GM12878 (cell line): ENCODE data around the gene ELAVL2. TPM values are rescaled to one million over a fixed set of nuclear protein-coding genes. Genes with fewer than 3 reads are reported as not detected.

Source experiments
- ATAC-seq: fragments of 200-7000 bp; cut with Tn5 transposase; 3 replicates; pipeline ENCODE4 v1.9.1; 2020; ENCODE audit warnings: mild to moderate bottlenecking, moderate library complexity
- BruUV-seq: library from RNA; stranded (reverse); fragments of 400-500 nt; replicated peaks from 2 replicates; lab custom pipeline; 2021; lab: Mats Ljungman, UMichigan
- CTCF ChIA-PET: fragments of 300-600 bp; sonication (Branson Sonifier 250); formaldehyde crosslinking; extraction: SDS; loops from one replicate; lab custom pipeline; 2021; ENCODE audit warnings: inconsistent platforms; lab: Yijun Ruan, JAX
- POLR2A ChIA-PET: fragments of 350-600 bp; formaldehyde crosslinking; extraction: SDS; loops from one replicate; lab custom pipeline; 2021; ENCODE audit warnings: inconsistent platforms; lab: Charles Lee
- RAD21 ChIA-PET: fragments of 300-600 bp; sonication (Branson Sonifier 250); formaldehyde crosslinking; loops from one replicate; lab custom pipeline; 2023; ENCODE audit warnings: antibody characterized with exemption; ENCODE audit not compliant: unreplicated experiment; lab: Charles Lee
- SMC1A ChIA-PET: fragments of 300-600 bp; sonication (Branson Sonifier 250); formaldehyde crosslinking; loops from one replicate; lab custom pipeline; 2023; ENCODE audit not compliant: unreplicated experiment, uncharacterized antibody; lab: Charles Lee
- DNase-seq: peaks from one replicate; pipeline ENCODE4 v3.0.0-alpha.2; 2011; ENCODE audit warnings: low read depth, low spot score
- FAIRE-seq: peaks from 3 replicates; lab custom pipeline; 2011; peaks lifted over from hg19 to GRCh38; lab: Jason Lieb, UNC
- H2AFZ ChIP-seq: 2 replicates; pipeline ENCODE4 v1.6.0; 2011; ENCODE audit warnings: low read depth, low read length, control low read depth; ENCODE audit not compliant: control insufficient read depth
- H3K27ac ChIP-seq: 2 replicates; pipeline ENCODE4 v1.5.1; 2011; ENCODE audit warnings: control low read depth; ENCODE audit not compliant: control insufficient read depth, insufficient read depth
- H3K27me3 ChIP-seq, 2 experiments: replicated peaks in 1 of 2; 2 replicates each; pipeline versions ENCODE4 v1.6.0 to v1.6.1; 2011; ENCODE audit warnings: low read length in 1 of 2; ENCODE audit not compliant: control insufficient read depth in 2 of 2, insufficient read depth in 2 of 2
- H3K36me3 ChIP-seq, 2 experiments: 2 replicates each; pipeline ENCODE4 v1.5.1; 2011; ENCODE audit warnings: low read length in 1 of 2; ENCODE audit not compliant: control insufficient read depth in 2 of 2, insufficient read depth in 2 of 2
- H3K4me1 ChIP-seq: 2 replicates; pipeline ENCODE4 v1.6.1; 2011; ENCODE audit warnings: mild to moderate bottlenecking, low read length, moderate library complexity, mixed read lengths; ENCODE audit not compliant: control insufficient read depth, insufficient read depth
- H3K4me2 ChIP-seq: 2 replicates; pipeline ENCODE4 v1.6.0; 2011; ENCODE audit warnings: control low read depth; ENCODE audit not compliant: control insufficient read depth, insufficient read depth
- H3K4me3 ChIP-seq: fragments of 200-600 bp; sonication (generic); 2 replicates; pipeline ENCODE4 v1.5.1; 2016
- H3K79me2 ChIP-seq: 2 replicates; pipeline ENCODE4 v1.6.0; 2011; ENCODE audit warnings: low read length; ENCODE audit not compliant: control insufficient read depth, insufficient read depth
- H3K9ac ChIP-seq: 2 replicates; pipeline ENCODE4 v1.8.0; 2011; ENCODE audit warnings: low read length, control low read depth, mixed read lengths; ENCODE audit not compliant: control insufficient read depth, insufficient read depth
- H3K9me3 ChIP-seq: replicated peaks from 3 replicates; pipeline ENCODE4 v1.5.1; 2011; ENCODE audit warnings: mild to moderate bottlenecking, low read length; ENCODE audit not compliant: control insufficient read depth, insufficient read depth
- H4K20me1 ChIP-seq: 2 replicates; pipeline ENCODE4 v1.6.0; 2011; ENCODE audit not compliant: control insufficient read depth, insufficient read depth
- ATF2 ChIP-seq: IDR thresholded peaks from 2 replicates; pipeline ENCODE4 v1.6.1; 2012; ENCODE audit warnings: low read length, inconsistent platforms
- CREB1 ChIP-seq: IDR thresholded peaks from 2 replicates; pipeline ENCODE4 v1.6.1; 2012; ENCODE audit warnings: low read depth, mild to moderate bottlenecking, inconsistent platforms
- GATAD2B ChIP-seq: fragments of 450-650 bp; conservative IDR thresholded peaks from 2 replicates; pipeline ENCODE4 v1.6.1; 2017; ENCODE audit warnings: low read depth, mild to moderate bottlenecking, moderate library complexity
- HDAC6 ChIP-seq: fragments of 200-600 bp; sonication (generic); IDR thresholded peaks from one replicate; pipeline ENCODE4 v1.8.0; 2017; ENCODE audit warnings: antibody characterized with exemption; ENCODE audit not compliant: unreplicated experiment
- KAT2A ChIP-seq: conservative IDR thresholded peaks from 2 replicates; pipeline ENCODE4 v1.6.1; 2011; ENCODE audit warnings: low read depth, low read length; ENCODE audit not compliant: control insufficient read depth
- MLLT1 ChIP-seq: fragments of 450-650 bp; IDR thresholded peaks from 2 replicates; pipeline ENCODE4 v1.6.1; 2016; ENCODE audit warnings: mild to moderate bottlenecking
- REST ChIP-seq: IDR thresholded peaks from 2 replicates; pipeline ENCODE4 v1.6.1; 2012; ENCODE audit warnings: mild to moderate bottlenecking, low read depth, low read length
- TCF12 ChIP-seq: IDR thresholded peaks from 2 replicates; pipeline ENCODE4 v1.6.1; 2011; ENCODE audit warnings: low read depth, mild to moderate bottlenecking, low read length
- in situ Hi-C: fragments of 300-500 bp; cut with MboI; formaldehyde crosslinking; loops from 9 replicates; pipeline ENCODE4 v1.14.3; 2018; ENCODE audit warnings: mixed read lengths
- intact Hi-C: fragments of 100-400 bp; cut with micrococcal nuclease; formaldehyde crosslinking; loops from one replicate; pipeline ENCODE4 v1.14.2; 2022; ENCODE audit not compliant: unreplicated experiment
- polyA plus RNA-seq, 11 experiments: library from polyadenylated mRNA; depleted of rRNA in 4 of 11; unstranded in 6 of 11; stranded (reverse) in 5 of 11; fragments of >200 nt; fragmentation: Nextera tagmentation in 4 of 11; fragmentation: Illumina TruSeq in 1 of 11; extraction: Ambion mirVana in 4 of 11; extraction: Trizol in 1 of 11; gene quantifications; 1 replicate in 1 of 11; 2 replicates in 10 of 11; pipeline versions ENCODE4 v1.2.1 to v1.2.3, GENCODE V29; 2011 to 2016; ENCODE audit warnings: inconsistent platforms in 2 of 11, missing spikeins in 2 of 11, low read depth in 1 of 11
- total RNA-seq, 4 experiments: library from RNA; depleted of rRNA in 3 of 4; stranded (reverse); fragments of >200 nt in 3 of 4; fragmentation: Illumina TruSeq in 1 of 4; extraction: Trizol in 1 of 4; gene quantifications; 2 replicates each; pipeline versions ENCODE4 v1.2.1 to v1.2.3, GENCODE V29; 2013 to 2021

Gene ELAVL2
- total and polyA plus RNA-seq, 10 of the 15 experiments (the other 5 are each of a cell fraction or from before 2014, with no cell fraction given) = 0.24 to 2.6 (median 0.76) TPM

GRCh38 chr9:23771746-23772384 lies 54.2 kb downstream of the ELAVL2 start:
- H3K27me3 ChIP-seq = no peaks in the 10 kb centered on the region
- no peaks in the 10 kb centered on the region for H3K79me2 ChIP-seq
- POLR2A ChIA-PET = interaction anchor here (0.9 kb wide), 1 partner anchor 53 kb away, joined by 5 read pairs; no protein-coding TSS in a partner anchor
- no peak overlapping the region for H3K4me3 ChIP-seq
- H3K9me3 ChIP-seq = no peaks in the 10 kb centered on the region
- TF ChIP-seq HDAC6 = no peak
- TF ChIP-seq TCF12 = no peak
- no peak for TF ChIP-seq REST
- no peak for TF ChIP-seq MLLT1
- no peak for TF ChIP-seq CREB1
- no peak for TF ChIP-seq GATAD2B
- TF ChIP-seq ATF2 = no peak
- no peak for TF ChIP-seq KAT2A
- SMC1A ChIA-PET = interaction anchor here (0.7 to 2.3 kb wide), 8 partner anchors 11 to 50 kb away, joined by 3 to 8 read pairs (median 4); no protein-coding TSS in a partner anchor
- H4K20me1 ChIP-seq = no peaks in the 10 kb centered on the region
- no peak overlapping the region for H2AFZ ChIP-seq
- H3K27ac ChIP-seq = no peak overlapping the region
- in situ Hi-C loops = no loop called here
- intact Hi-C loops = no loop called here
- no TSS peak for BruUV-seq
- no peak overlapping the region for H3K9ac ChIP-seq
- no peak for FAIRE-seq
- CTCF ChIA-PET = interaction anchor here (1.1 to 1.5 kb wide), 3 partner anchors 15 to 35 kb away, joined by 3 to 6 read pairs (median 4); no protein-coding TSS in a partner anchor
- H3K36me3 ChIP-seq = no peaks in the 10 kb centered on the region
- RAD21 ChIA-PET = interaction anchor here (0.8 kb wide), 1 partner anchor 16 kb away, joined by 3 read pairs; no protein-coding TSS in a partner anchor
- H3K4me2 ChIP-seq = no peak overlapping the region
- H3K4me1 ChIP-seq = no peaks in the 10 kb centered on the region
- no peak for ATAC-seq
- no peak for DNase-seq
